GM06990 (cell line): Measurements from ENCODE around the gene PSMB10.

ENCODE experiments used
- DNase-seq: peaks from one replicate; pipeline ENCODE4 v3.0.0-alpha.2; 2011; ENCODE audit not compliant: insufficient read length; ENCODE audit errors: extremely low read depth
- H3K27me3 ChIP-seq: replicated peaks from 2 replicates; pipeline ENCODE4 v1.6.0; 2011; ENCODE audit warnings: low read length; ENCODE audit not compliant: control insufficient read depth, insufficient read depth
- H3K36me3 ChIP-seq: 2 replicates; pipeline ENCODE4 v1.5.1; 2011; ENCODE audit warnings: low read length; ENCODE audit not compliant: control insufficient read depth, insufficient read depth
- H3K4me3 ChIP-seq: replicated peaks from 2 replicates; pipeline ENCODE4 v1.5.1; 2011; ENCODE audit warnings: low read depth, mild to moderate bottlenecking, control low read depth, low read length
- CTCF ChIP-seq: IDR thresholded peaks from 2 replicates; pipeline ENCODE4 v1.5.1; 2011; ENCODE audit warnings: low read length, control low read depth, mild to moderate bottlenecking, inconsistent platforms; ENCODE audit not compliant: insufficient read depth, poor library complexity, severe bottlenecking

PSMB10 gene

GRCh38 chr16:67914758-67915495 lies 21.7 kb downstream of the PSMB10 start:
- Histone ChIP-seq H3K4me3 (no peak overlapping the region), H3K36me3 (peaks cover 19% of the 10 kb centered on the region), H3K27me3 (no peaks in the 10 kb centered on the region)
- TF ChIP-seq CTCF, result no peak
- no peak for DNase-seq

GRCh38 chr16:67910158-67910557 lies 26.5 kb downstream of the PSMB10 start:
- TF ChIP-seq CTCF, result no peak
- DNase-seq, result no peak
- Histone ChIP-seq H3K27me3 (no peaks in the 10 kb centered on the region), H3K4me3 (no peak overlapping the region), H3K36me3 (peaks cover 13% of the 10 kb centered on the region)

- Histone ChIP-seq H3K27me3 (no peaks in the 10 kb centered on the region), H3K4me3 (no peak overlapping the region)
- no peak for TF ChIP-seq CTCF
Observed at GRCh38 chr16:67909056-67909742, 27.5 kb downstream of the PSMB10 start.

GRCh38 chr16:67907397-67908180 lies 29.1 kb downstream of the PSMB10 start:
- Histone ChIP-seq H3K4me3 (no peak overlapping the region), H3K27me3 (no peaks in the 10 kb centered on the region), H3K36me3 (peaks cover 9% of the 10 kb centered on the region)
- DNase-seq, result no peak
- TF ChIP-seq CTCF, result no peak

More at GRCh38 chr16:67909056-67909742, 27.5 kb downstream of the PSMB10 start:
- peaks cover 9% of the 10 kb centered on the region for H3K36me3 ChIP-seq
- DNase-seq, result no peak

GRCh38 chr16:67902831-67903230 lies 33.8 kb downstream of the PSMB10 start:
- no peak for TF ChIP-seq CTCF
- DNase-seq, result no peak
- Histone ChIP-seq H3K36me3 (no peaks in the 10 kb centered on the region), H3K27me3 (no peaks in the 10 kb centered on the region), H3K4me3 (no peak overlapping the region)
